NT2/D1 (cell line): Measurements from ENCODE around the gene SIM1.

Experiments used
- SUZ12 ChIP-seq: IDR thresholded peaks from 2 replicates; pipeline ENCODE4 v1.6.1; 2011; ENCODE audit not compliant: insufficient read length, insufficient read depth; ENCODE audit errors: extremely low read depth
- YY1 ChIP-seq: IDR thresholded peaks from 2 replicates; pipeline ENCODE4 v1.6.1; 2011; ENCODE audit not compliant: insufficient read length, insufficient read depth
- ZNF274 ChIP-seq: IDR thresholded peaks from 2 replicates; pipeline ENCODE4 v1.6.1; 2011; ENCODE audit warnings: mild to moderate bottlenecking, low read depth, low read length

- no peak for TF ChIP-seq ZNF274
- no peak for TF ChIP-seq SUZ12
- TF ChIP-seq YY1: no peak
These were observed 30.8 kb downstream of the SIM1 start for GRCh38 chr6:100433726-100434435.
